Ascending aorta (tissue), 2 donors: ENCODE data around the gene CFDP1. TPM values are rescaled to one million over a fixed set of nuclear protein-coding genes. Genes with fewer than 3 reads are reported as not detected.
A peak's percentile ranks its signal among the peaks of the same experiment; 100 is the strongest.

ENCODE experiments used
- DNase-seq, 2 donors: peaks; one replicate each; pipeline ENCODE4 v3.0.0-alpha.2; 2019; ENCODE audit warnings: low spot score in 2 of 2
- H3K27ac ChIP-seq, 2 donors: fragments of 200-600 bp; sonication (generic); one replicate each; pipeline ENCODE4 v1.5.1; 2016 to 2017; ENCODE audit warnings: mild to moderate bottlenecking in 1 of 2
- H3K27me3 ChIP-seq: fragments of 200-600 bp; sonication (generic); one replicate; pipeline ENCODE4 v1.5.1; 2017
- H3K36me3 ChIP-seq, 2 donors: fragments of 200-600 bp; sonication (generic); one replicate each; pipeline ENCODE4 v1.5.1; 2016
- H3K4me1 ChIP-seq, 2 donors: fragments of 200-600 bp; sonication (generic); one replicate each; pipeline ENCODE4 v1.5.1; 2016 to 2017; ENCODE audit warnings: mild to moderate bottlenecking in 1 of 2
- H3K4me3 ChIP-seq, 2 donors: fragments of 200-600 bp; sonication (generic); one replicate each; pipeline ENCODE4 v1.5.1; 2016 to 2017; ENCODE audit warnings: mild to moderate bottlenecking in 1 of 2
- H3K9me3 ChIP-seq, 2 donors: fragments of 200-600 bp; sonication (generic); one replicate each; pipeline ENCODE4 v1.5.1; 2016
- intact Hi-C: fragments of 100-400 bp; cut with DNase I; formaldehyde crosslinking; loops from one replicate; pipeline ENCODE4 v1.15.1; 2023
- total RNA-seq: library from RNA; depleted of rRNA; stranded (reverse); fragments of >200 nt; gene quantifications from one replicate; pipeline ENCODE4 v1.1.0, GENCODE V29; 2016
- TF ChIP-seq, protein P1 (sequence below), 3 experiments: fragments of 200-600 bp in 2 of 3; fragments of 450-650 bp in 1 of 3; sonication (generic) in 2 of 3; IDR thresholded peaks; one replicate each; pipeline ENCODE4 v1.5.1; 2016 to 2019; ENCODE audit warnings: antibody characterized with exemption in 3 of 3, mild to moderate bottlenecking in 1 of 3, moderate library complexity in 1 of 3

Gene CFDP1
- total RNA-seq, 1 donor from 2014 or later = 8.3 TPM

DNA sequence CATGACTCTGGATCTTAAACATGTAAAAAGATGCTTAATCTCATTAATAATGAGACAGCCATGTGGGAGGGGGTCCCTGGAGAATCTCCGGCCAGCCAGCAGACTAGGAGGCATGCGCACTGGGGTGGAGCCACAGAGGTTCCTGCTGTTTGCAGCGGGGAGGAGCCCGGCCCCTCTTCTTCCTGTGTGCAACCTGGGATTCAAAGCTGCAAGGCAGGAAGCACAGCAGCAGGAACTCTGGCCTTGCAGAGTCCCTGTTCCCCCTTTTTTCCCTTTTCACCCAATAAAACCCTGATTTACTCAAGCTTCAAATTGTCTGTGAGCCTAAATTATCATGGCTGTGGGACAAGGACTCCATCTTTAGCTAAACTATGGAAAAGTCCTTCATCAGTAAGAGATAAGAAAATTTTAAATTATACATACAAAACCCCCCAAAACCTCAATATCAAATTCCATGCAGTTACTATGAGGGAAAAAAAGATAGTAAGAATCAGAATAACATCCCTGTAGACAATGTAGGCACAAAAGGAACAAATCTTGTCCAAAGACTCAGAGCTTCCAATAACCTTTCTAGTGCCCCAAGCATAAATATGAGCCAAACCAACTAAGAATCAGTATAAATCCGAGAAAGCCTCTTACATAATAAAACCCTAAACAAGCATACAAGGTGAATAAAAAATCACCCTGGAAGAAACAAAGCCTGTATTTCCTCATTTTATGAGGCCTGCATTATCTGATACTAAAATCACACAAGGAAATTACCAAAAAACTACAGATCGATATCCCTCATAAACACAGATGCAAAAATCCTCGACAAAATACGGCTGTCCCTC is 12.1 kb downstream of the CFDP1 start:
- DNase-seq = no peak
- intact Hi-C loops = no loop called here
- H3K4me3 ChIP-seq = peak overlapping the region in 1 of 2 donors; percentile 17
- H3K27ac ChIP-seq = peak overlapping the region in 1 of 2 donors; percentile 16
- TF ChIP-seq, protein P1, sequence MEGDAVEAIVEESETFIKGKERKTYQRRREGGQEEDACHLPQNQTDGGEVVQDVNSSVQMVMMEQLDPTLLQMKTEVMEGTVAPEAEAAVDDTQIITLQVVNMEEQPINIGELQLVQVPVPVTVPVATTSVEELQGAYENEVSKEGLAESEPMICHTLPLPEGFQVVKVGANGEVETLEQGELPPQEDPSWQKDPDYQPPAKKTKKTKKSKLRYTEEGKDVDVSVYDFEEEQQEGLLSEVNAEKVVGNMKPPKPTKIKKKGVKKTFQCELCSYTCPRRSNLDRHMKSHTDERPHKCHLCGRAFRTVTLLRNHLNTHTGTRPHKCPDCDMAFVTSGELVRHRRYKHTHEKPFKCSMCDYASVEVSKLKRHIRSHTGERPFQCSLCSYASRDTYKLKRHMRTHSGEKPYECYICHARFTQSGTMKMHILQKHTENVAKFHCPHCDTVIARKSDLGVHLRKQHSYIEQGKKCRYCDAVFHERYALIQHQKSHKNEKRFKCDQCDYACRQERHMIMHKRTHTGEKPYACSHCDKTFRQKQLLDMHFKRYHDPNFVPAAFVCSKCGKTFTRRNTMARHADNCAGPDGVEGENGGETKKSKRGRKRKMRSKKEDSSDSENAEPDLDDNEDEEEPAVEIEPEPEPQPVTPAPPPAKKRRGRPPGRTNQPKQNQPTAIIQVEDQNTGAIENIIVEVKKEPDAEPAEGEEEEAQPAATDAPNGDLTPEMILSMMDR (IDR thresholded peaks at IDR 0.05) = no peak
- no peaks in the 10 kb centered on the region for H3K36me3 ChIP-seq
- H3K4me1 ChIP-seq = peaks cover 5 to 13% of the 10 kb centered on the region in 2 donors
- H3K9me3 ChIP-seq = no peaks in the 10 kb centered on the region
- H3K27me3 ChIP-seq = no peaks in the 10 kb centered on the region

DNA sequence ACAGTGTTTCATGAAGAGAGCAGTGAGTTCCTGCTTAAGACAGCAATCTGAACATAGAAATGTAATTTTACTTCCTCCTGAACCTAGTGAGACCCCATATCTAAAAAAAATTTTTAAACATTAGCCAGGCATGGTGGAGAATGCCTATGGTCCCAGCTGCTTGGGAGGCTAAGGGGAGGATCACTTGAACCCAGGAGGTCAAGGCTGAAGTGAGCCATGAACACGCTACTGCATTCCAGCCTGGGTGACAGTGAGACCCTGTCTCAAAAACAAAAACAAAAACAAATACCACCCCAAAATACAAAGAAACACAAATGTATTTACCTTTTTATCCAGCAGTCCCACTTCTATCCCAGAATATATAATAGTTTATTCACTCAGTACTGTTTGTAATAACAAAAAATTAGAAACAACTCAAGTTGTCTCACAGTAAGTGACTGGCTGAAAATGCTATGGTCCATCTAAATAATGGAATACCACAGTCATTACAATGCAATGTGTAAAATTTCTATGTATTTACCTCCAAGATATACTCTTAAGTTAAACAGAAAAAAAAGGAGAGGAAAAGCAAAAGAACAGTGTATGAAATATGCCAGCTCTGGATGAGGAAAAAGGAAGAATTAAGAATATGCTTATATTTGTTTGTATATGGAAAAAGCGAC is 16.3 kb downstream of the CFDP1 start:
- H3K36me3 ChIP-seq = peaks cover 4 to 10% of the 10 kb centered on the region in 2 donors
- intact Hi-C loops = no loop called here
- H3K27ac ChIP-seq = no peak overlapping the region
- no peaks in the 10 kb centered on the region for H3K27me3 ChIP-seq
- TF ChIP-seq, protein P1 (IDR thresholded peaks at IDR 0.05) = no peak
- no peak for DNase-seq
- H3K4me3 ChIP-seq = no peak overlapping the region
- no peaks in the 10 kb centered on the region for H3K9me3 ChIP-seq
- peaks cover 5 to 9% of the 10 kb centered on the region in 2 donors for H3K4me1 ChIP-seq

DNA sequence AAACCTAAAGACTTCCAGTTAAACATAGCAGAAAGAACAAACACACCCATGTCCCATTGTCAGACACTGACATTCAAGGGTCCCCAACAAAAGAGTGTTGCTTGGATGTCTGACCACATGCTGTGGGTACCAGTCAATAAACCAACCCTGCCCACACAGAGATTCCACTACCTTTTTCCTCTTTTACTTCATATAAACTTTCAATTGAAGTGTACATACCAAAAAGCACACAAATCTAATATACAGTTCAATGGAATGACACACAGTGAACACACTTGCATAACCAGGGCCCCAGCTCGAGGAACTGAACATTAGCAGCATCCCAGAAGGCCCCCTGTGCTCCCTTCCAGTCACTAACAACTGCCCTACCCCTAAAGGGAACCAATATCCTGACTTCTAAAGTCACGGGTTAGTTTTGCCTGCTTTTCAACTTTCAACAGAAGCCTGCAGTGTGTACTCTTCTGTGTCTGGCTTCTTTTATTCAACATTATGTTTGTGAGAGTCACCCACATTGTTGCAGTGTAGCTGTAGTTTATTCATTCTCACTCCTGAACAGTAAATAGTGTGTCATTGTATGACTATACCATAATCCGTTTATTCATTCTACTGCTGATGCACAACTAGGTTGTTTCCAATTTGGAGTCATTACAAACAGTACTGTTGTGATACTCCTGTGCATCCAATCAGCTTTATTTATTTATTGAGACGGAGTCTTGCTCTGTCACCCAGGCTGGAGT is 18.0 kb downstream of the CFDP1 start:
- TF ChIP-seq, protein P1 (IDR thresholded peaks at IDR 0.05) = no peak
- no peak for DNase-seq
- no peak overlapping the region for H3K4me3 ChIP-seq
- H3K27ac ChIP-seq = no peak overlapping the region
- no peaks in the 10 kb centered on the region for H3K27me3 ChIP-seq
- peaks cover 16 to 22% of the 10 kb centered on the region in 2 donors for H3K36me3 ChIP-seq
- intact Hi-C loops = no loop called here
- no peaks in the 10 kb centered on the region for H3K4me1 ChIP-seq
- no peaks in the 10 kb centered on the region for H3K9me3 ChIP-seq

DNA sequence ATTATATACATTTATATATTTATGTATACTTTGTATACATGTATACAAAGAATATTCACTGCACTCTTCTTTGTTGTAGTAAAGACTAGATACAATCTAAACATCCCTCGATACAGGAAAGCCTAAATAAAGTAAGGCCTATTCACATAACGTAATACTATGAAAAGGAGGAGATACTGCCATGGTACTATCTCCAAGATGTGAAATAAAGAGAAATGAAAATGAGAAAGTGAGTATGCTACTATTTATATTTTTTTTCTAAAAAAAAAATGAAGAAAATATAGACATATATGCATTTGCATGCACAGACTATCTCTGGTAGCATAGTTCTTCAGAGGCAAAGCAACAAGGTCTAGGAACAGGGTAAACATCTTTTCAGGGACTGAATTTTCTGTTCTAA is 19.4 kb downstream of the CFDP1 start:
- Histone ChIP-seq H3K9me3 (no peaks in the 10 kb centered on the region), H3K4me3 (no peak overlapping the region), H3K4me1 (no peaks in the 10 kb centered on the region), H3K27ac (no peak overlapping the region), H3K36me3 (peaks cover 19 to 32% of the 10 kb centered on the region in 2 donors), H3K27me3 (no peaks in the 10 kb centered on the region)
- TF ChIP-seq, protein P1 (IDR thresholded peaks at IDR 0.05) = no peak
- DNase-seq = no peak
- intact Hi-C loops = no loop called here

DNA sequence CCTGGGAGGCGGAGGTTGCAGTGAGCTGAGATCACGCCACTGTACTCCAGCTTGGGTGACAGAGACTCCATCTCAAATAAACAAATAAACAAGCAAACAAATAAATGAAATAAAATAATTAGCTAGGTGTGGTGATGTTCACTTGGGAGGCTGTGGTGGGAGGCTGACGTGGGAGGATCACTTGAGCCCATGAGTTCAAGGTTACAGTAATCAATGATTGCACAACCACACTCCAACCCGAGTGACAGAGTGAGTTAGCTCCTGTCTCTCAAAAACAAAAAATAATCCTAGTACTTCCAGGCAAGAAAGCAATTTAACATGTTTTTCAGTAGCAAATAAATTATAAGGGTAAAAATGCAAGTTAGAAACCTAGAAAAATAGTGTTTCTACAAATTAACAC is 26.4 kb downstream of the CFDP1 start:
- DNase-seq = no peak
- H3K27ac ChIP-seq = no peak overlapping the region
- H3K36me3 ChIP-seq = peaks cover 15 to 34% of the 10 kb centered on the region in 2 donors
- no peaks in the 10 kb centered on the region for H3K9me3 ChIP-seq
- intact Hi-C loops = no loop called here
- TF ChIP-seq, protein P1 (IDR thresholded peaks at IDR 0.05) = no peak
- no peak overlapping the region for H3K4me3 ChIP-seq
- H3K27me3 ChIP-seq = no peaks in the 10 kb centered on the region
- H3K4me1 ChIP-seq = peaks cover under 1 to 2% of the 10 kb centered on the region in 2 donors
